ENCODE measurements around the gene MAD1L1.
A peak's percentile ranks its signal among the peaks of the same experiment; 100 is the strongest.

MAD1L1 gene

DNA sequence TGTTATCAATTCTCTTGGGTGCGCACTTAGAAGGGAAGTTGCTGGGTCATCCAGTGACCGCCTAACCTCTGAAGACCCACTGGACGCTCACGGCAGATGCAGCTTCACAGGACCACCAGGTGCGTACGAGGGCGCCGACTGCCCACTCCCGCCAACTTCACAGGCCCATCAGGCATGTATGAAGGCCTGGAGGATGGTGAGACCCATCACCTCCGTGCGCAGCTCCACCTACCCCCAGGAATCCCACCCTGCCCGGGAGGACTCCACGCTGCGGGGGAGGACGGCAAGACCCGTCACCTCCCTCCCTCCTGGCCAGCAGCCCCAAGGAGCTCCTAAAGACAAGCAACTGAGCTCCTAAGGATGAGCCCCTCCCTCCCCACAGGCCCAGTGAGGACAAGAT is 146.9 kb downstream of the MAD1L1 start:
- no peak for DNase-seq (ENCODE audit: low read depth)
- TF ChIP-seq, protein P1, sequence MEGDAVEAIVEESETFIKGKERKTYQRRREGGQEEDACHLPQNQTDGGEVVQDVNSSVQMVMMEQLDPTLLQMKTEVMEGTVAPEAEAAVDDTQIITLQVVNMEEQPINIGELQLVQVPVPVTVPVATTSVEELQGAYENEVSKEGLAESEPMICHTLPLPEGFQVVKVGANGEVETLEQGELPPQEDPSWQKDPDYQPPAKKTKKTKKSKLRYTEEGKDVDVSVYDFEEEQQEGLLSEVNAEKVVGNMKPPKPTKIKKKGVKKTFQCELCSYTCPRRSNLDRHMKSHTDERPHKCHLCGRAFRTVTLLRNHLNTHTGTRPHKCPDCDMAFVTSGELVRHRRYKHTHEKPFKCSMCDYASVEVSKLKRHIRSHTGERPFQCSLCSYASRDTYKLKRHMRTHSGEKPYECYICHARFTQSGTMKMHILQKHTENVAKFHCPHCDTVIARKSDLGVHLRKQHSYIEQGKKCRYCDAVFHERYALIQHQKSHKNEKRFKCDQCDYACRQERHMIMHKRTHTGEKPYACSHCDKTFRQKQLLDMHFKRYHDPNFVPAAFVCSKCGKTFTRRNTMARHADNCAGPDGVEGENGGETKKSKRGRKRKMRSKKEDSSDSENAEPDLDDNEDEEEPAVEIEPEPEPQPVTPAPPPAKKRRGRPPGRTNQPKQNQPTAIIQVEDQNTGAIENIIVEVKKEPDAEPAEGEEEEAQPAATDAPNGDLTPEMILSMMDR (IDR thresholded peaks at IDR 0.05; ENCODE audit: low read length, missing control alignments), result no peak
- H3K4me3 ChIP-seq (replicated peaks; ENCODE audit: low read depth, low read length), result no peak overlapping the region

DNA sequence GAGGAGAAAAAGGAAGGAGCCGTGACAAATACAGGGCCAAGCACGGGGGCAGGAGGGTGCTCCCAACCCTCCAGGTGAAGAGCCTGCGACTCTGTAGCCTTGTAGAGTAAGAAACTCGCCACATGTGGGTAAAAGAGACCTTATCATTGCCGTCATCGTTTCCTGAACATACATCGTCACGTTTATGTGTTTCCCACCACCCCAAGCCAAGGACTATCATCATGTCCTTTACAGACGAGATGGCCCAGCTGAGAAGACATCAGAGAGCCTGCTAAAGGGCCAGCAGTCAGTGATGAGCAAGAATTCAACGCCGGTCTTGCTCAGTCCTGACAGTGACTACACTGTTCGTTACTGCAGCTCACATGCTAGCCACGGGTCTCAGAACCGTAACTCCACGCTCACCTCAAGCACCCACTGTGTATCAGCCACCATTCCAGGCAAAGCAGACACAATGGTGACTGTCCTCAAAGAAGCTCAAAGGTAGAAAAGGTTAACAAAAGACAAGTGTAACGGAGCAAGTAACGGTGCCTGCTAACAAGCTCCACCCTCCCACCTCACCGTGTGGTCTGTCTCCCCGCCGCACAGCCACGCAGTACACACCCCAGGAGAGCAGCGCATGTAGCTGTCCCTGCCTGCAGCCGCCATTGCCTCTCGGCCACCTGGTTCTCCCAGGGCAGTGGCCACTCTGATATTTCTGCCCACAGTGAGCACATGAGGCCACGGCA is 147.8 kb downstream of the MAD1L1 start:
- no peak for DNase-seq (ENCODE audit: low read depth)
- TF ChIP-seq, protein P1 (IDR thresholded peaks at IDR 0.05; ENCODE audit: low read length, missing control alignments), result no peak
- H3K4me3 ChIP-seq (replicated peaks; ENCODE audit: low read depth, low read length), result no peak overlapping the region

DNA sequence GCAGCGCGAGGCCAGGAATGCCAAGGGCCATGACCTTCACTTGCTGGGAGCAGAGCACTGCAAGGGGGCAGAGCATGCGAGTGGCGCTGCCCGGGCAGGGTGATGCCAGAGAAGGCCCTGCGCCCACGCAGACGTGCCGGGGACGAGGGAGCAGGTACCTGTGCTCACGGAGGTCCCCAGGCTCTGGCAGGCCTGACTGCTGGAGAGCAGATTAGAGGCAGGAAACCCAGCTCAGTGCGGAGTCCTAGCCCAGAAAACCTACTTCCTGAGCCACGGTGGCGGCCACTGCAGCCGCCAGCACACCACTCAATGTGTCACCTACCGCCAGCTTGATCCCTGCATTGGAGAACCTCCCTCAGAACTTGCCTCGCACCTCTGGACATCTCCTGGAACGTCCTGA is 148.4 kb downstream of the MAD1L1 start:
- TF ChIP-seq, protein P1 (IDR thresholded peaks at IDR 0.05; ENCODE audit: low read length, missing control alignments), result no peak

DNA sequence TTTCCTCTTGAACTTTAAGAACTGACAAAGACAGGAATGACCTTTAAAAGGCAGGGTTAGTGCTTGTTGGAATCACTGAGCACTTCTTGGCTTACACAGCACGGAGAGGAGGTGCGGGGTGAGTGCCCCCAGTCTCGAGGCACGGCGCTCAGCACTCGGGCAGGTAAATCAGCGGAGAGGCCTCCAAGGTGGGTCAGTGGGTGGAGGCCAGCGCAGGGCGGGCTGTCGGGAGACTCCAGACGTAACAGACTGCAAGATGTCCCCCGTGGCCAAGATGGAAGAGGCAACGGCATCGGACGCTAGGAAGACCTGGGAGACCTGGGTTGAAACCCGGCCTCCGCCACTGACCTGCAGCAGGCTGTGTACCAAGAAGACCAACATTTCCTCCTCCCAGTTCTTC is 149.4 kb downstream of the MAD1L1 start:
- DNase-seq (ENCODE audit: low read depth), result no peak
- H3K4me3 ChIP-seq (replicated peaks; ENCODE audit: low read depth, low read length), result no peak overlapping the region
- TF ChIP-seq, protein P1 (IDR thresholded peaks at IDR 0.05; ENCODE audit: low read length, missing control alignments), result no peak

More for the DNA sequence above, 148.4 kb downstream of the MAD1L1 start:
- H3K4me3 ChIP-seq (replicated peaks; ENCODE audit: low read depth, low read length), result no peak overlapping the region
- no peak for DNase-seq (ENCODE audit: low read depth)

DNA sequence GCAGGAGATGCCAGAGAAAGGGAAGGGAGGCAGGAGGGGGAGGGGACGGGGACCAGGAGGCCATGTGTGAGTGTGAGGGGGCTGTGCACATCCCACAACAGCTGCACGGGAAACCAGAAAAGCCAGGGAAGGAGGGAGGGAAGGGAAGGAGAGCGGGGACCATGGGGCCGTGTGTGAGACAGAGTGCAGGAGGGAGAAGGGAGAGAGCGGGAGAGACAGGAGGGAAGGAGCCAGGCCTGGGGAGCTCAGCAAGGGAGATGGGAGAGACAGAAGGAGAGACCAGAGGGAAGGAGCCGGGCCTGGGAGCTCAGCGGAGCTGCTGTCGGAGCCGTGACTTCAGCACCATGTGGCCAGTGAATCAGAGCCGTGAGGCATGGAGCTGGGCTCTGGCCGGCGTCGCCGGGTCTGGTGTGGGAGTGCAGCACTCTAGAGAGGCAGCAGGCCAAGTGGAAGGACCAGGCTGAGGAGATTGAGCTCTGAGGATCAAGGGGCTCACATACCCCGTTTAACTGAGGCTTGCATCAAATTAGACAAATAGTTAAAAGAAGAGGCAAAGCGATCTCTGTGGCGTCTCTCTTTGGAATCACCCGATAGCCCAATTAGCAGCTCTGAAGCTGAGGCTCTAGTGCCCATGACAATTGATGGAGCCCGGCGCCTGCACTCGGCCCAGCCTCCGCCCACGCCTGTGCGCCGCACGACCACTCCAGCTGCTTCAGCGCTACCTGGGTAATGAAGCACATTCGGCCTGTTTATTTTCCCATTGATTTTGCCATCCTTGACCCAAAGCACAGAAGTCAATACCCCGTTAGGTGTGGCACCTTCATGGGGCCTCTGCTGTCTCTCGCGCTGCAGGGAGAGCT is 150.4 kb downstream of the MAD1L1 start:
- no peak overlapping the region for H3K4me3 ChIP-seq (replicated peaks; ENCODE audit: low read depth, low read length)
- TF ChIP-seq, protein P1 (IDR thresholded peaks at IDR 0.05; ENCODE audit: low read length, missing control alignments), result no peak
- DNase-seq (ENCODE audit: low read depth), result peak; percentile 82

DNA sequence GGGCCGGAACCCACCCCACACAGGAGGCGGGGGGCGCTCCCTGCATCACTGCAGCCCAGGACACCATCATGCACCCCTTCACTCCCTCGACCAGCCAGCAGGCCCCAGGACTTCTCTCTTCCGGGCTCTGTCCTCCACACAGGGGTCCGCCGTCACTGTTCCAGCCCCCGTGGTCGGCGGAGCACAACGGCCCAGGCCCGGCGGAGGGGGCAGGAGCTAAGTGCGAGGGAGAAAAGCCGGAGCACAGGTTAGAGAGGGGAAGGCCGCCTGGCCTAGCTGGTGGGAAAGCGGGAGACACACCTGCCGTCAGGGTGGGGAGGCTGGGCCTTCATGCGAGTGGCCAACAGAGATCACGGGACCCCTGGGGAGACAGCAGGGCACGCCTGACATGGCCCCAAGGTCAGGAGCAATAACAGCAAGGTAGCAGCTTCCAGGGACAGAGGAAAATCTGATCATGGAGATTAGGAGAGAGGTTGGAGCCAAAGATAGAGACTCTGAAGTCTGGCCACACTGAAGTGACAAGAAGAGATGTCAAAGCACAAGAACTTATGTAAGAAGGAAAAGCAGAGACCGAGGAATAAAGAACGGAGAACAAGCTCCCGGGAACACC is 151.1 kb downstream of the MAD1L1 start:
- no peak overlapping the region for H3K4me3 ChIP-seq (replicated peaks; ENCODE audit: low read depth, low read length)
- no peak for DNase-seq (ENCODE audit: low read depth)
- TF ChIP-seq, protein P1 (IDR thresholded peaks at IDR 0.05; ENCODE audit: low read length, missing control alignments), result no peak
